ENCODE measurements around the gene ARHGAP31. TPM values are rescaled to one million over a fixed set of nuclear protein-coding genes. Genes with fewer than 3 reads are reported as not detected.

ARHGAP31 gene
- total and polyA plus RNA-seq, 2 of the 8 experiments (the other 6 are each of a cell fraction or from before 2014, with no cell fraction given), result 1.1 to 7.6 TPM

DNA sequence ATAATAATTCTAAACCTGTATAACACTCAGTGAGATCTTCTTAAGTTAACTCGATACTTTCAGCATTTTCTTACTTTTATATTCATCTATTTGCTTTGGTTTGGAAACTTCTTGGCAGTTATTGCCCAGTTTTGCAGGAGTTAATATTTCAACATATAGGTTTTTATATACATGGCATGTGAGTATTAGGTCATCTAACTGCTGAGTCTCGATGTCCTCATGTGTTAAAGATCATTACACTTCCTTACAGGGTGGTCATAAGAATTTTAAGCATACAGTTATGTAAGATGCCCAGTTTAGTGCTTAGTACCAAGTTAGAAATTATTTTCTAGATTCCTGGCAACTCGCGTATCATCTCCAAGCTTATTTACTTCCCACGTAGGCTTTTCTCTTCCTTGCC is 106.3 kb downstream of the ARHGAP31 start:
- Histone ChIP-seq H4K91ac (replicated peaks; ENCODE audit: insufficient read length, low read length) (no peak overlapping the region), H3K4ac (replicated peaks; ENCODE audit: insufficient read length, low read depth, low read length) (no peak overlapping the region), H4K8ac (ENCODE audit: extremely low read depth, insufficient read depth, low read length) (no peak overlapping the region), H3K27me3 (replicated peaks in 1 of 4; ENCODE audit: control insufficient read depth in 3 of 4, extremely low read depth in 1 of 4, insufficient read depth in 3 of 4, low read length in 3 of 4) (no peaks in the 10 kb centered on the region), H2AFZ (ENCODE audit: low read length) (no peak overlapping the region), H3K79me2 (ENCODE audit: control insufficient read depth in 1 of 2, insufficient read depth in 2 of 2, low read length in 2 of 2) (no peaks in the 10 kb centered on the region), H3K36me3 (ENCODE audit: control insufficient read depth in 2 of 4, insufficient read depth in 4 of 4, low read length in 3 of 4) (no peaks in the 10 kb centered on the region), H3K4me2 (ENCODE audit: insufficient read depth in 1 of 2, low read depth in 2 of 2, low read length in 2 of 2) (no peak overlapping the region), H2BK12ac (ENCODE audit: low read depth, low read length) (no peak overlapping the region), H3K9me3 (ENCODE audit: insufficient read depth in 2 of 2, low read depth in 1 of 2, low read length in 1 of 2) (no peaks in the 10 kb centered on the region), H2BK5ac (ENCODE audit: low read depth, low read length) (no peak overlapping the region), H3K56ac (replicated peaks; ENCODE audit: insufficient read length, low read depth, low read length) (no peak overlapping the region), H3K27ac (ENCODE audit: low read depth, low read length) (no peak overlapping the region), H2BK120ac (replicated peaks; ENCODE audit: low read depth, low read length) (no peak overlapping the region), H3K18ac (ENCODE audit: extremely low read depth, low read length) (no peak overlapping the region), H3K4me3 (ENCODE audit: extremely low read depth in 1 of 4, insufficient read depth in 2 of 4, low read depth in 3 of 4, low read length in 4 of 4) (no peak overlapping the region), H3K9ac (replicated peaks in 1 of 4; ENCODE audit: extremely low read depth in 1 of 4, low read depth in 3 of 4, low read length in 3 of 4) (no peak overlapping the region), H3K79me1 (ENCODE audit: low read depth, low read length) (no peaks in the 10 kb centered on the region; the same call in 1 of the 2 replicates), H3K14ac (ENCODE audit: insufficient read length) (no peak overlapping the region), H2AK5ac (ENCODE audit: low read depth, low read length) (no peak overlapping the region), H3K23ac (ENCODE audit: insufficient read length) (no peak overlapping the region), H4K5ac (ENCODE audit: insufficient read length, low read depth, low read length) (no peak overlapping the region), H2BK15ac (ENCODE audit: low read length) (no peak overlapping the region), H2BK20ac (ENCODE audit: low read length) (no peak overlapping the region), H4K20me1 (replicated peaks in 1 of 2; ENCODE audit: control insufficient read depth in 1 of 2, insufficient read depth in 2 of 2, low read length in 2 of 2) (no peaks in the 10 kb centered on the region), H3K4me1 (replicated peaks in 1 of 4; ENCODE audit: control insufficient read depth in 3 of 4, insufficient read depth in 4 of 4, low read length in 3 of 4) (peaks cover 3 to 22% (median 13%) of the 10 kb centered on the region in 4 experiments), H3K23me2 (ENCODE audit: low read depth, low read length) (no peaks in the 10 kb centered on the region)
- no peak for DNase-seq (ENCODE audit: low read depth in 1 of 2, low spot score in 2 of 2)
- FAIRE-seq, result no peak
- TF ChIP-seq SAP30 (IDR thresholded peaks at IDR 0.05; ENCODE audit: insufficient read depth, insufficient replicate concordance, low read length), result no peak
- TF ChIP-seq FOSL1 (IDR thresholded peaks at IDR 0.05; ENCODE audit: insufficient read depth, low read depth, low read length), result no peak
- no peak for TF ChIP-seq SP1 (IDR thresholded peaks at IDR 0.05; ENCODE audit: low read depth, low read length)
- TF ChIP-seq EGR1 (IDR thresholded peaks at IDR 0.05; ENCODE audit: borderline replicate concordance, low read depth, low read length), result no peak
- WGBS, 2 experiments (ENCODE audit: extremely low coverage in 1 of 2, insufficient coverage in 1 of 2, insufficient read length in 1 of 2, insufficient replicate concordance in 2 of 2, low coverage in 1 of 2, low lambda C conversion rate in 2 of 2, missing lambda C conversion rate in 1 of 2), result 89% methylated on average over 5 of the region's 5 CpGs; no CpG with 5 or more reads in 1 of the 2 experiments
- POLR2A ChIA-PET (ENCODE audit: partially characterized antibody), result no interaction called here
- CTCF ChIA-PET (ENCODE audit: partially characterized antibody), result interaction anchor here (1.9 kb wide), 1 partner anchor 28 kb away, joined by 4 read pairs; no protein-coding TSS in a partner anchor

All from H1 (cell line).